Peyer's patch (tissue), 4 donors: ENCODE measurements around the gene CCDC12.

ENCODE experiments used
- CTCF ChIP-seq, 6 experiments: fragments of 450-650 bp in 4 of 6; fragments of 200-600 bp in 2 of 6; sonication (generic) in 1 of 6; IDR thresholded peaks; one replicate each; pipeline ENCODE4 v1.5.1; 2017 to 2019; ENCODE audit warnings: antibody characterized with exemption in 6 of 6, mild to moderate bottlenecking in 3 of 6, moderate library complexity in 1 of 6
- POLR2A ChIP-seq, 2 donors: fragments of 450-650 bp; IDR thresholded peaks; one replicate each; pipeline ENCODE4 v1.5.1; 2017; ENCODE audit warnings: antibody characterized with exemption in 2 of 2, mild to moderate bottlenecking in 2 of 2, moderate library complexity in 2 of 2

DNA sequence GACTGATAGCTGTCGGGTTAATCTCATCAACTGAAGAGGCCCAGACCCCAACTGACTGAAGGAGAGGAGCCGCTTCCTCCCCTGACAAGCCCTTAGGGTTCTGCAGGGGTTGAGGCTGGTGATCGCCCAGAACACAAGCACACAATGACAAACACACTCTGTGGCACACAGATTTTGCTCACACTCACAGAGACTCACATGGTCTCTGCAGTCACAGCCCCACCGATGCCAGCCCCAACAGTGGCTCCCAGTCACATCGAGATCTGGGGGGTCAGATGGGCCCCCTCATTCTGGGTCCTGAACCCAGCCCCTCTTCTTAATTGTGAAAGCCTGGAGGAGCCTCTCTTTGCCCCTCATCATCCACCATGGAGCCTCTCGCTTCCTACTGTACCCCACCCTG is 82.3 kb downstream of the CCDC12 start:
- TF ChIP-seq CTCF (IDR thresholded peaks at IDR 0.05) (no peak), POLR2A (IDR thresholded peaks at IDR 0.05) (no peak)
